Spleen (tissue), 13 donors: ENCODE data around the gene DRICH1. TPM values are rescaled to one million over a fixed set of nuclear protein-coding genes. Genes with fewer than 3 reads are reported as not detected.
"Not testable (repeated sequence)": the region's sequence is repeated elsewhere in the genome, so short reads cannot be mapped to it uniquely, and the experiment has no call there.

Experiments
- DNase-seq: peaks from one replicate; pipeline ENCODE4 v3.0.0-alpha.2; 2020
- H3K27ac ChIP-seq, 8 donors: fragments of 200-600 bp; sonication (generic) in 7 of 8; 1 replicate in 4 of 8; 2 replicates in 4 of 8; pipeline versions ENCODE4 v1.5.0 to v1.8.0; 2016 to 2021; ENCODE audit warnings: inconsistent platforms in 4 of 8, mild to moderate bottlenecking in 4 of 8, moderate library complexity in 1 of 8
- H3K27me3 ChIP-seq, 7 donors: fragments of 200-600 bp; sonication (generic) in 6 of 7; replicated peaks in 1 of 7; 1 replicate in 4 of 7; 2 replicates in 3 of 7; pipeline versions ENCODE4 v1.5.0 to v1.8.0; 2016 to 2021; ENCODE audit warnings: inconsistent platforms in 3 of 7, mild to moderate bottlenecking in 1 of 7
- H3K36me3 ChIP-seq, 6 donors: fragments of 200-600 bp; sonication (generic) in 5 of 6; 1 replicate in 4 of 6; 2 replicates in 2 of 6; pipeline versions ENCODE4 v1.5.0 to v1.8.0; 2016 to 2021; ENCODE audit warnings: inconsistent platforms in 2 of 6
- H3K4me1 ChIP-seq, 6 donors: fragments of 200-600 bp; sonication (generic) in 5 of 6; 1 replicate in 3 of 6; 2 replicates in 3 of 6; pipeline versions ENCODE4 v1.5.0 to v1.8.0; 2016 to 2021; ENCODE audit warnings: inconsistent platforms in 3 of 6
- H3K4me3 ChIP-seq, 8 donors: fragments of 200-600 bp; sonication (generic) in 7 of 8; 1 replicate in 4 of 8; 2 replicates in 4 of 8; pipeline versions ENCODE4 v1.5.0 to v1.8.0; 2016 to 2021; ENCODE audit warnings: inconsistent platforms in 4 of 8, mild to moderate bottlenecking in 4 of 8, moderate library complexity in 2 of 8
- H3K9me3 ChIP-seq, 8 donors: fragments of 200-600 bp; sonication (generic) in 7 of 8; 1 replicate in 4 of 8; 2 replicates in 4 of 8; pipeline versions ENCODE4 v1.5.0 to v1.8.0; 2016 to 2021; ENCODE audit warnings: inconsistent platforms in 4 of 8
- POLR2A ChIP-seq, 3 donors: fragments of 450-650 bp; IDR thresholded peaks; one replicate each; pipeline ENCODE4 v1.5.1; 2017; ENCODE audit warnings: antibody characterized with exemption in 3 of 3, mild to moderate bottlenecking in 1 of 3
- POLR2AphosphoS5 ChIP-seq, 3 donors: sonication (generic); formaldehyde crosslinking; IDR thresholded peaks; one replicate each; pipeline ENCODE4 v1.5.1; 2017; ENCODE audit warnings: antibody characterized with exemption in 3 of 3
- WGBS, 5 donors: extraction: QIAGEN DNeasy Blood & Tissue Kit in 3 of 5; methylation state at CpG; one replicate each; pipeline versions ENCODE4 v1.1.5 to v1.1.7; 2013 to 2018; 5-methylcytosine and 5-hydroxymethylcytosine counted together
- intact Hi-C: fragments of 100-400 bp; cut with DNase I; formaldehyde crosslinking; loops from one replicate; pipeline ENCODE4 v1.15.0; 2023; ENCODE audit warnings: low total_unique reads
- long read RNA-seq, 2 donors: transcript quantifications; one replicate each; lab custom pipeline, GENCODE V29; 2026
- polyA plus RNA-seq, 3 donors: library from polyadenylated mRNA; stranded (reverse); fragments of 200-250 nt; gene quantifications; one replicate each; pipeline ENCODE4 v1.2.1, GENCODE V29; 2013
- total RNA-seq, 7 donors: library from RNA; depleted of rRNA in 3 of 7; stranded (reverse); fragments of >200 nt in 3 of 7; fragmentation: NEBNext Ultra II Directional in 4 of 7; extraction: Animal tissue kit (Norgen Biotek cat#: 25700) in 4 of 7; gene quantifications; one replicate each; pipeline versions ENCODE4 v1.1.0 to v1.2.1, GENCODE V29; 2016 to 2021
- TF ChIP-seq, protein P1 (sequence below), 11 experiments: fragments of 200-600 bp in 7 of 11; fragments of 450-650 bp in 4 of 11; sonication (generic) in 4 of 11; IDR thresholded peaks in 8 of 11; conservative IDR thresholded peaks in 3 of 11; 1 replicate in 7 of 11; 2 replicates in 4 of 11; pipeline versions ENCODE4 v1.4.0 to v1.8.0; 2016 to 2021; ENCODE audit warnings: antibody characterized with exemption in 11 of 11, inconsistent platforms in 4 of 11, mild to moderate bottlenecking in 1 of 11
- donor health status: healthy with polysubstance abuse.
- donor health status: DM: no; HTN: no; CAD: no; lungs with moderate emphysema.
- donor health status: DM: no; HTN: no; CAD: no.
- donor health status: Bipolar disorder and iron deficiency.
- donor health status: healthy.
- donor health status: DM: no; HTN: no; CAD: no.
- donor health status: DM: yes; HTN: yes; CAD: no.

Gene DRICH1, protein sequence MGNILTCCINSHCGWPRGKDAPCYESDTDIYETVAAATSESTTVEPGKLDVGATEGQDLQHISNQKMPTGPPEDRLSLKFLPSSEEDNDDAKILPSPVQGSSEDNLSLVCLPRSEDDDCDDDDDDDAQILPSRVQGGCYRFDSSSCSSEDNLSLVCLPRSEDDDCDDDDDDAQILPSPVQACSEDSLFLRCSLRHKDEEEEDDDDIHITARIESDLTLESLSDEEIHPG
- total RNA-seq, result 1 to 10 TPM in 3 of 7 donors, under 1 TPM in 1, not detected in 3; 0.44 to 2.5 (median 2.2) TPM
- polyA plus RNA-seq, result 1 to 10 TPM in 2 of 3 donors, under 1 TPM in 1; 0.29 to 2.2 (median 1.6) TPM
- long read RNA-seq, donor 1, result 0 reads
- long read RNA-seq, donor 2, result 0 reads

DNA sequence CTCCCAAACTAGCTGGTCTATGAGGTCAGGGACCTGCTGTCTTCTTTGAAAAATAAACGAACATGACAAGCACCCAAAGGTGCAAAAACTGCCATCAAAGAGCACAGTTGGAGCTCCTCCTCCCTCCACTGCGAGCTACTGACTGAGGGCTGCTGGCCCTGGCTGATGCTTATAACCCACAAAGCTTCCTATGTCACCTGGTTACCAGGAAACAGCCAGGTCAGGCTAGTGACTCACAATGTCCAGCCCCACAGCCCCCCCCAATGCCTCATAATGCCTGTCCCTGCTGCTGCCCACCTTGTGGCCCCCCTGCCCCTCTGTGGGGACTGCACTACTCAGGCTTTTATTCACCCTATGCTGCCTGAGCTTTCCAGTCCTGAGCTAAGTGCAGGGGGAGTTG, at the start of gene DRICH1:
Gene DRICH1, minus strand, starts transcription at position 144 of the 400 bp plus-strand sequence. CDS start 298 bp downstream, outside the sequence.
- H3K9me3 ChIP-seq, result no peaks in the 10 kb centered on the region
- H3K4me1 ChIP-seq, result no peaks in the 10 kb centered on the region
- intact Hi-C loops, result no loop called here
- WGBS, 5 donors, result 69 to 74% (median 71%) methylated on average over 2 of the region's 2 CpGs
- no peak within 1 kb of the TSS for H3K27ac ChIP-seq
- peaks cover 0 to 56% (median 0%) of the 10 kb centered on the region in 6 donors for H3K36me3 ChIP-seq
- no peaks in the 10 kb centered on the region for H3K27me3 ChIP-seq
- DNase-seq, result no peak
- TF ChIP-seq POLR2AphosphoS5 (IDR thresholded peaks at IDR 0.05) (no peak), POLR2A (IDR thresholded peaks at IDR 0.05) (no peak)
- TF ChIP-seq, protein P1, sequence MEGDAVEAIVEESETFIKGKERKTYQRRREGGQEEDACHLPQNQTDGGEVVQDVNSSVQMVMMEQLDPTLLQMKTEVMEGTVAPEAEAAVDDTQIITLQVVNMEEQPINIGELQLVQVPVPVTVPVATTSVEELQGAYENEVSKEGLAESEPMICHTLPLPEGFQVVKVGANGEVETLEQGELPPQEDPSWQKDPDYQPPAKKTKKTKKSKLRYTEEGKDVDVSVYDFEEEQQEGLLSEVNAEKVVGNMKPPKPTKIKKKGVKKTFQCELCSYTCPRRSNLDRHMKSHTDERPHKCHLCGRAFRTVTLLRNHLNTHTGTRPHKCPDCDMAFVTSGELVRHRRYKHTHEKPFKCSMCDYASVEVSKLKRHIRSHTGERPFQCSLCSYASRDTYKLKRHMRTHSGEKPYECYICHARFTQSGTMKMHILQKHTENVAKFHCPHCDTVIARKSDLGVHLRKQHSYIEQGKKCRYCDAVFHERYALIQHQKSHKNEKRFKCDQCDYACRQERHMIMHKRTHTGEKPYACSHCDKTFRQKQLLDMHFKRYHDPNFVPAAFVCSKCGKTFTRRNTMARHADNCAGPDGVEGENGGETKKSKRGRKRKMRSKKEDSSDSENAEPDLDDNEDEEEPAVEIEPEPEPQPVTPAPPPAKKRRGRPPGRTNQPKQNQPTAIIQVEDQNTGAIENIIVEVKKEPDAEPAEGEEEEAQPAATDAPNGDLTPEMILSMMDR (IDR thresholded peaks at IDR 0.05 in 8 of 11, conservative IDR thresholded peaks at IDR 0.05 in 3 of 11), result no peak
- no peak within 1 kb of the TSS for H3K4me3 ChIP-seq

DNA sequence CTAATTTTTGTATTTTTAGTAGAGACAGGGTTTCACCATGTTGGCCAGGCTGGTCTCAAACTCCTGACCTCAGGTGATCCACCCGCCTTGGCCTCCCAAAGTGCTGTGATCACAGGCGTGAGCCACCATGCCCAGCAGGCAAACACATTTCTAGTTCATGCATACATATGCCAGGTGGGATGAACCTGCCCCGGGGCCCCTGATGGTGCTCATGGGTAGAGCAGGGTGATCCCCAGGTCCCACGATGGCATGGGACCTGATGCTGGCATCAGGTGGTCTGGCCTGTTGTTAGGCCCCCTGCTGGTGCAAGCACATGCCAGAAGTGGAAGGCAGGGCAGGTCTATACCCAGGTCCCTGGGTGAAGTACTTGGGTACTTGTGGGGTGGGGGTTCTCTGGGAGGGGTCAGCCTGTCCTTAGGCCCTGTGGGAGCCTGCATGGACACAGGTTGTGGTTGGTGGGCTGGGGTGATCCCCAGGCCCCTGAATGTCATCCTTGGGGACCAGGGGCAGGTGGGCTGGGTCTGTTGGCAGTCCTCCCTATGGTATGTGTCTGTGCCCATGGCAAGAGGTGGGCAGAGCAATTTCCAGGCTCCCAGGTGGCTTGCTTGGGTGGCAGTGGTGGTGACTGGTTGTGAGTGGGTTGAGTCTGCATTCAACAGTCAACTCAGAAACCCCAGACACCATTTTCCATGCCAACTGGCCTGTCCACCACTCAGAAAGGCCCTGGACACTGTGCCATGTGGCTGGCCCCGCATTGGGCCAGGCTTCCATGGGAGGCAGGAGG, 49.1 kb upstream of the DRICH1 start:
- Histone ChIP-seq H3K27ac (no peak overlapping the region), H3K36me3 (peaks cover 0 to 74% (median 20%) of the 10 kb centered on the region in 6 donors), H3K4me1 (peaks cover 0 to 8% (median 3%) of the 10 kb centered on the region in 6 donors), H3K27me3 (no peaks in the 10 kb centered on the region), H3K9me3 (no peaks in the 10 kb centered on the region), H3K4me3 (no peak overlapping the region)
- peak; percentile 61 for DNase-seq
- TF ChIP-seq, protein P1 (IDR thresholded peaks at IDR 0.05 in 8 of 11, conservative IDR thresholded peaks at IDR 0.05 in 3 of 11), result no peak
- TF ChIP-seq POLR2A (IDR thresholded peaks at IDR 0.05), result no peak
- TF ChIP-seq POLR2AphosphoS5 (IDR thresholded peaks at IDR 0.05), result no peak
- intact Hi-C loops, result no loop called here
- WGBS, 5 donors, result 86 to 95% (median 91%) methylated on average over 4 to 5 of the region's 5 CpGs

DNA sequence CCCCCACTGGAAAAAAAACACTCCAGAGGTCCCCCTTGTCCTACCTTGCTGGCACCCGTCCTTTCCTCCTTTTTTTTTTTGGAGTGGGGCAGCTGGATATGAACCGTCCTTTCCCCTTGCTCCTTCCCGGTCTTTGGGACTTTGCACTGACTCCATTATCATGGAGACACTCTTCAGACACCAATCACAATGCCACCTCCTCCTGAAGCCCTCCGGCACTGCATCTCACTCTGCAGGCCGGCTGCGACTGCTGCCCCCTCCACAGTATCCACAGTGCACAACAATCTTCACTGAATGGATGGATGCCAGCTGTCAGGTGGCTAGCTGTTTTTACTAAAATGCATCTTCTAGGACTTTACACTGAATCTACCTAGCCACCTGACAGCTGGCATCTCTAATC, 46.0 kb upstream of the DRICH1 start:
- DNase-seq, result peak; percentile 15
- intact Hi-C loops, result no loop called here
- Histone ChIP-seq H3K9me3 (no peaks in the 10 kb centered on the region), H3K27me3 (no peaks in the 10 kb centered on the region), H3K4me1 (peaks cover 0 to 34% (median 14%) of the 10 kb centered on the region in 6 donors), H3K27ac (no peak overlapping the region), H3K4me3 (no peak overlapping the region), H3K36me3 (peaks cover 0 to 72% (median 16%) of the 10 kb centered on the region in 6 donors)
- WGBS, 5 donors, result 90 to 95% (median 94%) methylated on average over 6 of the region's 6 CpGs
- no peak for TF ChIP-seq POLR2AphosphoS5 (IDR thresholded peaks at IDR 0.05)
- TF ChIP-seq, protein P1 (IDR thresholded peaks at IDR 0.05 in 8 of 11, conservative IDR thresholded peaks at IDR 0.05 in 3 of 11), result no peak
- TF ChIP-seq POLR2A (IDR thresholded peaks at IDR 0.05), result no peak

DNA sequence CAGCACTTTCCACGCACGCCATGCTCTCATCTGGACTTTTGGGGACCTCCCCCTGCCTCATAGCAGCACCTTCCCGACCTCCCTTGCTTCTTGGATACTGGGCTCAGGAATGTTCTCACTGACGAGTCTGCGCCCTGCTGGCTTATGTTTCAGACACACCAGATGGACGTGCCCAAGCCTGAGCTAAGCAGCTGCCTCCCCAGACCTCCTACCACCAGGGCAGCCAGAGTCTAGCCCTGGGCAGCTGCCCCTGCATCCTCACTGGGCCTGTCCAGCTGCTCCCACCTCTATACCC, 45.5 kb upstream of the DRICH1 start:
- intact Hi-C loops, result no loop called here
- WGBS, 5 donors, result 89 to 98% (median 94%) methylated on average over 6 of the region's 6 CpGs
- H3K36me3 ChIP-seq, result peaks cover 0 to 67% (median 11%) of the 10 kb centered on the region in 6 donors
- no peak overlapping the region for H3K4me3 ChIP-seq
- H3K9me3 ChIP-seq, result no peaks in the 10 kb centered on the region
- TF ChIP-seq, protein P1 (IDR thresholded peaks at IDR 0.05 in 8 of 11, conservative IDR thresholded peaks at IDR 0.05 in 3 of 11), result no peak
- TF ChIP-seq POLR2A (IDR thresholded peaks at IDR 0.05), result no peak
- H3K27me3 ChIP-seq, result no peaks in the 10 kb centered on the region
- H3K4me1 ChIP-seq, result peaks cover 0 to 34% (median 14%) of the 10 kb centered on the region in 6 donors
- DNase-seq, result no peak
- no peak overlapping the region for H3K27ac ChIP-seq

DNA sequence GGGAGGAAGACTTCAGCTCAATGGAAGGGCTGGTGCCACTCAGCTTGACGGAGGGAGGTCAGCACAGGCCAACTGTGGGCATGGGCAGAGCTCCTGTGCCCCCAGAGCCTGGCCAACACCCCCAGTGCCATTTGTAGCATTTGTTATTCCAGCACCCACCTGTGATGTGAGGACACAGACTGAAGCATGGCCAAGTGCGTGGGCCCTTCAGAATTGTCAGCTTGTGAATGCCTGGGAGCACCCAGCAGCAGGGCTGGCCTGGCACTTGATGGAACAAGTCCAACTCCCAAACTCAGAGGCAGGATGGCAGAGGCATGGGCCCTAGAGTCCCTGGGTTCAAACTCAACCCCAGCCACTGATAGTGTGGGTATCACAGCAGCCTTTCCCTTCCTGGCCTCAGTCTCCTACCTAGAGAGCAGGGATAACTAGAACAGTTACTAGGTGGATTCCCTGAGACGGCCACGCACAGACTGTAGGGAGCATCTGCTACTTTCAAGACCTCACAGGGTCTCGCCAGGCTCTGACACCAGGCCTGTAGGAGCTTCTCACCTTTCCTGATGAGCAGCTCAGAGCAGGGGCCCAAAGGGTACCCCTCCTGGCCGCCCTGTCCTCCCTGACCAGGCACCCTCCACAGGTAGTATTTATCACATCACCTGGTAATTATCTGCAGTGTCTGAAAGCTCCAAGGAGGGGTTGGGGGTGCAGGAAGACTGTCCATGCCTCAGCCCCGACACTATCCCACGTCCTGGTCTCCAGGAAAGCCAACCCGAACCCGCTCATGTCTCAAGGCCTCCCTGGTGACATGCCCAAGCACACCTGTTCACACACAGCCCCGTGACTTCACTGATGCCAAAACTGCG, 45.0 kb upstream of the DRICH1 start:
- H3K9me3 ChIP-seq, H3K27me3 ChIP-seq, H3K4me3 ChIP-seq, intact Hi-C loops: not testable (repeated sequence)
- H3K36me3 ChIP-seq, result peaks cover 0 to 66% (median 8%) of the 10 kb centered on the region in 6 donors
- DNase-seq, result peak; percentile 57
- WGBS, 5 donors, result 94 to 97% (median 94%) methylated on average over 11 to 12 of the region's 12 CpGs
- H3K27ac ChIP-seq, result peak overlapping the region in 3 of 8 donors; percentile 43 to 82 (median 81)
- peaks cover 0 to 34% (median 14%) of the 10 kb centered on the region in 6 donors for H3K4me1 ChIP-seq
